T-helper 1 cell treated with Interleukin-12 subunit alpha and Interleukin-12 subunit beta and Interleukin-4 antibody, amounts not matched to agents 30 μg/mL and 1 μg/mL, for 36 hours (primary cell): Measurements from ENCODE around the gene PMP22.

Source experiments
- H3K27ac Mint-ChIP-seq: one replicate; pipeline ENCODE4 v1.8.0; 2021; ENCODE audit warnings: mild to moderate bottlenecking, mixed read lengths
- H3K27me3 Mint-ChIP-seq: one replicate; pipeline ENCODE4 v1.8.0; 2021; ENCODE audit warnings: low read depth, mixed read lengths
- H3K36me3 Mint-ChIP-seq: one replicate; pipeline ENCODE4 v1.8.0; 2021; ENCODE audit warnings: low read depth, mixed read lengths
- H3K4me1 Mint-ChIP-seq: one replicate; pipeline ENCODE4 v1.8.0; 2021; ENCODE audit warnings: low read depth, mixed read lengths
- H3K4me3 Mint-ChIP-seq: one replicate; pipeline ENCODE4 v1.8.0; 2021; ENCODE audit warnings: mild to moderate bottlenecking, moderate library complexity, mixed read lengths
- H3K9me3 Mint-ChIP-seq: one replicate; pipeline ENCODE4 v1.8.0; 2021; ENCODE audit warnings: mixed read lengths

Gene PMP22

GRCh38 chr17:15287538-15288267 lies 22.6 kb upstream of the PMP22 start:
- Mint-ChIP-seq H3K27me3 (peaks cover 4% of the 10 kb centered on the region), H3K4me3 (no peak overlapping the region), H3K27ac (no peak overlapping the region), H3K36me3 (no peaks in the 10 kb centered on the region), H3K9me3 (peaks cover 5% of the 10 kb centered on the region), H3K4me1 (no peaks in the 10 kb centered on the region)

GRCh38 chr17:15285466-15285865 lies 20.3 kb upstream of the PMP22 start:
- H3K27me3 Mint-ChIP-seq: peaks cover 7% of the 10 kb centered on the region
- no peak overlapping the region for H3K27ac Mint-ChIP-seq
- no peak overlapping the region for H3K4me3 Mint-ChIP-seq
- no peaks in the 10 kb centered on the region for H3K4me1 Mint-ChIP-seq
- no peaks in the 10 kb centered on the region for H3K36me3 Mint-ChIP-seq
- peaks cover 5% of the 10 kb centered on the region for H3K9me3 Mint-ChIP-seq

GRCh38 chr17:15284537-15284936 lies 19.4 kb upstream of the PMP22 start:
- peaks cover 5% of the 10 kb centered on the region for H3K9me3 Mint-ChIP-seq
- no peaks in the 10 kb centered on the region for H3K4me1 Mint-ChIP-seq
- peaks cover 7% of the 10 kb centered on the region for H3K27me3 Mint-ChIP-seq
- H3K4me3 Mint-ChIP-seq: no peak overlapping the region
- no peak overlapping the region for H3K27ac Mint-ChIP-seq
- no peaks in the 10 kb centered on the region for H3K36me3 Mint-ChIP-seq

GRCh38 chr17:15284107-15284506 lies 19.0 kb upstream of the PMP22 start:
- H3K27me3 Mint-ChIP-seq: peaks cover 7% of the 10 kb centered on the region
- H3K36me3 Mint-ChIP-seq: no peaks in the 10 kb centered on the region
- H3K27ac Mint-ChIP-seq: no peak overlapping the region
- H3K9me3 Mint-ChIP-seq: peaks cover 5% of the 10 kb centered on the region
- no peak overlapping the region for H3K4me3 Mint-ChIP-seq
- no peaks in the 10 kb centered on the region for H3K4me1 Mint-ChIP-seq

- no peaks in the 10 kb centered on the region for H3K36me3 Mint-ChIP-seq
- H3K27ac Mint-ChIP-seq: no peak overlapping the region
- H3K4me1 Mint-ChIP-seq: no peaks in the 10 kb centered on the region
- peaks cover 5% of the 10 kb centered on the region for H3K9me3 Mint-ChIP-seq
- H3K27me3 Mint-ChIP-seq: peaks cover 13% of the 10 kb centered on the region
- no peak overlapping the region for H3K4me3 Mint-ChIP-seq
Observed at GRCh38 chr17:15281909-15282308, 16.8 kb upstream of the PMP22 start.

GRCh38 chr17:15278924-15279477 lies 13.9 kb upstream of the PMP22 start:
- no peaks in the 10 kb centered on the region for H3K36me3 Mint-ChIP-seq
- peaks cover 13% of the 10 kb centered on the region for H3K27me3 Mint-ChIP-seq
- H3K4me3 Mint-ChIP-seq: no peak overlapping the region
- no peak overlapping the region for H3K27ac Mint-ChIP-seq
- H3K4me1 Mint-ChIP-seq: no peaks in the 10 kb centered on the region
- H3K9me3 Mint-ChIP-seq: peaks cover 10% of the 10 kb centered on the region

- no peaks in the 10 kb centered on the region for H3K4me1 Mint-ChIP-seq
- no peak overlapping the region for H3K4me3 Mint-ChIP-seq
- H3K27me3 Mint-ChIP-seq: peaks cover 11% of the 10 kb centered on the region
- H3K27ac Mint-ChIP-seq: no peak overlapping the region
- H3K36me3 Mint-ChIP-seq: no peaks in the 10 kb centered on the region
- peaks cover 12% of the 10 kb centered on the region for H3K9me3 Mint-ChIP-seq
Observed at GRCh38 chr17:15278380-15278779, 13.3 kb upstream of the PMP22 start.

- Mint-ChIP-seq H3K27me3 (peaks cover 6% of the 10 kb centered on the region), H3K4me3 (no peak overlapping the region), H3K9me3 (peaks cover 10% of the 10 kb centered on the region), H3K27ac (no peak overlapping the region), H3K4me1 (peaks cover 7% of the 10 kb centered on the region), H3K36me3 (no peaks in the 10 kb centered on the region)
Observed at GRCh38 chr17:15274017-15274416, 8.9 kb upstream of the PMP22 start.

- Mint-ChIP-seq H3K36me3 (no peaks in the 10 kb centered on the region), H3K27me3 (peaks cover 3% of the 10 kb centered on the region), H3K4me3 (no peak overlapping the region)
Observed at GRCh38 chr17:15273141-15273793, 8.1 kb upstream of the PMP22 start.

GRCh38 chr17:15271741-15272140 lies 6.6 kb upstream of the PMP22 start:
- peaks cover 10% of the 10 kb centered on the region for H3K9me3 Mint-ChIP-seq
- peaks cover 7% of the 10 kb centered on the region for H3K4me1 Mint-ChIP-seq
- peaks cover 14% of the 10 kb centered on the region for H3K27me3 Mint-ChIP-seq
- H3K4me3 Mint-ChIP-seq: no peak overlapping the region
- H3K27ac Mint-ChIP-seq: no peak overlapping the region
- H3K36me3 Mint-ChIP-seq: no peaks in the 10 kb centered on the region

More at GRCh38 chr17:15273141-15273793, 8.1 kb upstream of the PMP22 start:
- peaks cover 10% of the 10 kb centered on the region for H3K9me3 Mint-ChIP-seq
- no peak overlapping the region for H3K27ac Mint-ChIP-seq
- H3K4me1 Mint-ChIP-seq: peaks cover 7% of the 10 kb centered on the region

- no peak overlapping the region for H3K27ac Mint-ChIP-seq
- H3K9me3 Mint-ChIP-seq: peaks cover 10% of the 10 kb centered on the region
- H3K36me3 Mint-ChIP-seq: no peaks in the 10 kb centered on the region
- no peak overlapping the region for H3K4me3 Mint-ChIP-seq
- H3K4me1 Mint-ChIP-seq: peaks cover 7% of the 10 kb centered on the region
- peaks cover 22% of the 10 kb centered on the region for H3K27me3 Mint-ChIP-seq
Observed at GRCh38 chr17:15270628-15271381, 5.7 kb upstream of the PMP22 start.

- Mint-ChIP-seq H3K27me3 (peaks cover 33% of the 10 kb centered on the region), H3K27ac (no peak overlapping the region), H3K9me3 (peaks cover 8% of the 10 kb centered on the region), H3K36me3 (no peaks in the 10 kb centered on the region), H3K4me3 (no peak overlapping the region), H3K4me1 (peaks cover 7% of the 10 kb centered on the region)
Observed at GRCh38 chr17:15269780-15270089, 4.6 kb upstream of the PMP22 start.

- peaks cover 38% of the 10 kb centered on the region for H3K27me3 Mint-ChIP-seq
- H3K27ac Mint-ChIP-seq: no peak overlapping the region
- no peaks in the 10 kb centered on the region for H3K36me3 Mint-ChIP-seq
- H3K9me3 Mint-ChIP-seq: peaks cover 8% of the 10 kb centered on the region
- H3K4me3 Mint-ChIP-seq: no peak overlapping the region
- H3K4me1 Mint-ChIP-seq: peaks cover 7% of the 10 kb centered on the region
Observed at GRCh38 chr17:15269087-15269779, 4.1 kb upstream of the PMP22 start.

- no peak overlapping the region for H3K4me3 Mint-ChIP-seq
- peaks cover 44% of the 10 kb centered on the region for H3K27me3 Mint-ChIP-seq
- no peaks in the 10 kb centered on the region for H3K36me3 Mint-ChIP-seq
- no peaks in the 10 kb centered on the region for H3K9me3 Mint-ChIP-seq
- peaks cover 7% of the 10 kb centered on the region for H3K4me1 Mint-ChIP-seq
- no peak overlapping the region for H3K27ac Mint-ChIP-seq
Observed at GRCh38 chr17:15268461-15268860, 3.3 kb upstream of the PMP22 start.
